Tibial artery (tissue), 4 donors: Measurements from ENCODE around the gene C9orf72.

Experiments used
- DNase-seq, 2 donors: peaks; one replicate each; pipeline ENCODE4 v3.0.0-alpha.2; 2019
- H3K27ac ChIP-seq, 2 donors: fragments of 200-600 bp; sonication (generic) in 1 of 2; 1 replicate in 1 of 2; 2 replicates in 1 of 2; pipeline ENCODE4 v1.5.1; 2018 to 2019; ENCODE audit warnings: mild to moderate bottlenecking in 1 of 2
- H3K27me3 ChIP-seq, 2 donors: fragments of 200-600 bp; sonication (generic) in 1 of 2; one replicate each; pipeline versions ENCODE4 v1.5.1 to v1.6.0; 2016 to 2019
- H3K36me3 ChIP-seq, 3 donors: fragments of 200-600 bp; sonication (generic) in 2 of 3; one replicate each; pipeline ENCODE4 v1.5.1; 2016 to 2019; ENCODE audit warnings: mild to moderate bottlenecking in 2 of 3
- H3K4me1 ChIP-seq, 4 donors: fragments of 200-600 bp; sonication (generic) in 2 of 4; 1 replicate in 3 of 4; 2 replicates in 1 of 4; pipeline ENCODE4 v1.5.1; 2016 to 2019
- H3K4me3 ChIP-seq, 2 donors: fragments of 200-600 bp; sonication (generic) in 1 of 2; 1 replicate in 1 of 2; 2 replicates in 1 of 2; pipeline ENCODE4 v1.5.1; 2018 to 2019; ENCODE audit warnings: mild to moderate bottlenecking in 2 of 2
- H3K9me3 ChIP-seq, 3 donors: fragments of 200-600 bp; sonication (generic) in 1 of 3; one replicate each; pipeline ENCODE4 v1.5.1; 2016 to 2019
- CTCF ChIP-seq, 2 experiments: fragments of 200-600 bp in 1 of 2; fragments of 450-650 bp in 1 of 2; IDR thresholded peaks; one replicate each; pipeline ENCODE4 v1.5.1; 2017 to 2019; ENCODE audit warnings: antibody characterized with exemption in 2 of 2, mild to moderate bottlenecking in 1 of 2, moderate library complexity in 1 of 2
- intact Hi-C: fragments of 100-400 bp; cut with DNase I; formaldehyde crosslinking; loops from one replicate; pipeline ENCODE4 v1.15.0; 2023; ENCODE audit warnings: low total_unique reads

The C9orf72 gene

GRCh38 chr9:27539479-27540441 is 33.5 kb downstream of the C9orf72 start:
- no peak for TF ChIP-seq CTCF (IDR thresholded peaks at IDR 0.05)
- Histone ChIP-seq H3K27me3 (no peaks in the 10 kb centered on the region), H3K27ac (peak overlapping the region; percentile 78 to 90), H3K4me1 (peaks cover 0 to 79% (median 49%) of the 10 kb centered on the region in 4 donors), H3K4me3 (no peak overlapping the region), H3K36me3 (peaks cover 0 to 8% (median 0%) of the 10 kb centered on the region in 3 donors), H3K9me3 (no peaks in the 10 kb centered on the region)
- intact Hi-C loops = no loop called here
- DNase-seq = peak; percentile 70 to 82

GRCh38 chr9:27538647-27539046 is 34.6 kb downstream of the C9orf72 start:
- intact Hi-C loops = no loop called here
- Histone ChIP-seq H3K36me3 (peaks cover 0 to 7% (median 0%) of the 10 kb centered on the region in 3 donors), H3K27ac (peak overlapping the region; percentile 78 to 90), H3K4me3 (no peak overlapping the region), H3K27me3 (no peaks in the 10 kb centered on the region), H3K9me3 (no peaks in the 10 kb centered on the region), H3K4me1 (peaks cover 0 to 90% (median 56%) of the 10 kb centered on the region in 4 donors)
- TF ChIP-seq CTCF (IDR thresholded peaks at IDR 0.05) = no peak
- DNase-seq = no peak

- Histone ChIP-seq H3K36me3 (no peaks in the 10 kb centered on the region), H3K27me3 (no peaks in the 10 kb centered on the region), H3K9me3 (no peaks in the 10 kb centered on the region), H3K4me3 (no peak overlapping the region), H3K27ac (peak overlapping the region; percentile 78 to 90), H3K4me1 (peaks cover 0 to 94% (median 57%) of the 10 kb centered on the region in 4 donors)
- DNase-seq = no peak
- intact Hi-C loops = no loop called here
- no peak for TF ChIP-seq CTCF (IDR thresholded peaks at IDR 0.05)
These were observed 35.5 kb downstream of the C9orf72 start for GRCh38 chr9:27537756-27538155.

- no peak for TF ChIP-seq CTCF (IDR thresholded peaks at IDR 0.05)
- DNase-seq = no peak
- Histone ChIP-seq H3K4me1 (peaks cover 0 to 88% (median 54%) of the 10 kb centered on the region in 4 donors), H3K36me3 (no peaks in the 10 kb centered on the region), H3K27ac (peak overlapping the region in 1 of 2 donors; percentile 78), H3K9me3 (no peaks in the 10 kb centered on the region), H3K4me3 (no peak overlapping the region), H3K27me3 (no peaks in the 10 kb centered on the region)
- intact Hi-C loops = no loop called here
These were observed 36.2 kb downstream of the C9orf72 start for GRCh38 chr9:27537027-27537435.

- no peak overlapping the region for H3K4me3 ChIP-seq
- TF ChIP-seq CTCF (IDR thresholded peaks at IDR 0.05) = no peak
- DNase-seq = no peak
- no peaks in the 10 kb centered on the region for H3K27me3 ChIP-seq
- no peaks in the 10 kb centered on the region for H3K36me3 ChIP-seq
- peaks cover 0 to 79% (median 50%) of the 10 kb centered on the region in 4 donors for H3K4me1 ChIP-seq
- intact Hi-C loops = no loop called here
- H3K27ac ChIP-seq = peak overlapping the region in 1 of 2 donors; percentile 19
- no peaks in the 10 kb centered on the region for H3K9me3 ChIP-seq
These were observed 37.1 kb downstream of the C9orf72 start for GRCh38 chr9:27536168-27536567.
